Measurements from ENCODE around the gene PHETA1.

DNA sequence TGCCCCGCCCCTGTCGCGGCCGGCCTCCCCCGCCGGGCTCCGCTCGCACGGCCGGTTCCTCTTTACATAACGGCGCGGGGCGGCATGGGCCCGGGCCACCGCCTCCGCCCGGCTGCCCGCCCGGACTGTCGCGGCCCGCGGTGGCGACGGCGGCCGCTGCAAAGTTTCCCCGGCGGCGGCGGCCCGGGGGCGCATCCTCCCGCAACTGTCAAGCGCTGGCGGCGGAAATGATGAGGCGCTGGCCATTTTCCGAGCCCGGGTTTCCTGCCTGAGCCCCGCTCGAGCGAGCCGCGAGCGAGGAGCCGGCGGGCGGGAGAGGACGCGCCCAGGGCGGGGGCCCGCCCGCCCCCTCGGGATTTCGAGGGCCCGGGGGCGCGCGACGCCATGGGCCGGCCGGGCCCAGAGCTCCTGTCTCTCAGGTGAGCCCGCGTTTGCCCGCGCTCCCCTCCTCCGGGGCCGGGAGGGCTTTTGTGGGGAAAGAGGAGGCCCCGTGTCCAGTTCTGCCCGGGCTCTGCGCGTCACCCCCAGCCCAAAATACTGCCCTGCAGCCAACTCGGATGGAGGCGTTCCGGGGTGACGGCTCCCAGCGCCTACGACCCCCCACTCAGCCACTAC is 37.1 kb upstream of the PHETA1 start, which contains the start of gene SH2B3:
- TF ChIP-seq CTCF (IDR thresholded peaks at IDR 0.05), result no peak
- TF ChIP-seq POLR2AphosphoS5 (IDR thresholded peaks at IDR 0.05; ENCODE audit: low read depth, low read length), result no peak
- TF ChIP-seq, protein P1, sequence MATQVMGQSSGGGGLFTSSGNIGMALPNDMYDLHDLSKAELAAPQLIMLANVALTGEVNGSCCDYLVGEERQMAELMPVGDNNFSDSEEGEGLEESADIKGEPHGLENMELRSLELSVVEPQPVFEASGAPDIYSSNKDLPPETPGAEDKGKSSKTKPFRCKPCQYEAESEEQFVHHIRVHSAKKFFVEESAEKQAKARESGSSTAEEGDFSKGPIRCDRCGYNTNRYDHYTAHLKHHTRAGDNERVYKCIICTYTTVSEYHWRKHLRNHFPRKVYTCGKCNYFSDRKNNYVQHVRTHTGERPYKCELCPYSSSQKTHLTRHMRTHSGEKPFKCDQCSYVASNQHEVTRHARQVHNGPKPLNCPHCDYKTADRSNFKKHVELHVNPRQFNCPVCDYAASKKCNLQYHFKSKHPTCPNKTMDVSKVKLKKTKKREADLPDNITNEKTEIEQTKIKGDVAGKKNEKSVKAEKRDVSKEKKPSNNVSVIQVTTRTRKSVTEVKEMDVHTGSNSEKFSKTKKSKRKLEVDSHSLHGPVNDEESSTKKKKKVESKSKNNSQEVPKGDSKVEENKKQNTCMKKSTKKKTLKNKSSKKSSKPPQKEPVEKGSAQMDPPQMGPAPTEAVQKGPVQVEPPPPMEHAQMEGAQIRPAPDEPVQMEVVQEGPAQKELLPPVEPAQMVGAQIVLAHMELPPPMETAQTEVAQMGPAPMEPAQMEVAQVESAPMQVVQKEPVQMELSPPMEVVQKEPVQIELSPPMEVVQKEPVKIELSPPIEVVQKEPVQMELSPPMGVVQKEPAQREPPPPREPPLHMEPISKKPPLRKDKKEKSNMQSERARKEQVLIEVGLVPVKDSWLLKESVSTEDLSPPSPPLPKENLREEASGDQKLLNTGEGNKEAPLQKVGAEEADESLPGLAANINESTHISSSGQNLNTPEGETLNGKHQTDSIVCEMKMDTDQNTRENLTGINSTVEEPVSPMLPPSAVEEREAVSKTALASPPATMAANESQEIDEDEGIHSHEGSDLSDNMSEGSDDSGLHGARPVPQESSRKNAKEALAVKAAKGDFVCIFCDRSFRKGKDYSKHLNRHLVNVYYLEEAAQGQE (IDR thresholded peaks at IDR 0.05; ENCODE audit: insufficient read depth in 1 of 2, low read depth in 2 of 2, low read length in 1 of 2), result no peak

All from Panc1 (cell line).